ENCODE measurements around the gene HOMER2. TPM values are rescaled to one million over a fixed set of nuclear protein-coding genes. Genes with fewer than 3 reads are reported as not detected.

HOMER2 gene
- total RNA-seq, 1 experiment from 2014 or later = 20.4 TPM

DNA sequence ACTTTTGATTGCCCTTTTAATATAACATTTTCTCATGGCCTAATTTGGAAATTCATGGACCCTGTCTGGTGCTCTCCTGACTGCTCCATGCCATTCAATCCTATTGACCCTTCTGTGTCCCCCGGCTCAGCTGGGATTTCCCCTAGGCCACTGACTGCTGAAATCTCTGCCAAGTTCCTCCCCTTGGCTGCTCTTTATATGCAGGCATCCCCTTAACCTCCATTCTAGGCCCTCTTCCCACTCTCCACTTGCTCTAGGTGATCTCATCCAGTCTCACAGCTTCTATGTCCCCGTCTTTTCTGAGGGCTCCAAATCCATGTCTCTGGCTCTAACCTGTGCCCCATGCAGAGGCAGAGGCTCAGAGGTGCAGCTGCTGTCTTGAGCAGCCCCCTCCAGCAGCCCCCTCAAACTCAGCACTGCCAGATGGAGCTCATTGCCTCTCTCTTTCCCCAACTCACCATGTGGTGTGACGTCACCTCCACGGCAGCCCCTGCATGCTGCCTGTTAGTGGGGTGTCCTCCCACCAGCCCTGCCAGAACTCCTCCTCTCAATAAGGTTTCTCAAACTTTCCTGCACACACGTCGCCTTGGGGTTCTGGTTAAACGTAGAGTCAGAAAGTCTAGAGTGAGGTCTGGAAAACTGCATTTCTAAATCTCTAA lies 153.2 kb downstream of the HOMER2 start:
- no peak for DNase-seq (ENCODE audit: low read depth)

Other genes starting within 250 kb of the HOMER2 start
- 1.4 and 1.7 TPM in 2 replicates for gene AP3B2, start 242.8 kb downstream of the HOMER2 start, total RNA-seq (2014; rRNA removed; shearing (Covaris generic))
- gene FSD2, start 146.7 kb downstream of the HOMER2 start, total RNA-seq (2014; rRNA removed; shearing (Covaris generic)) = not detected in 2 replicates
- gene WHAMM, start 143.1 kb downstream of the HOMER2 start, total RNA-seq (2014; rRNA removed; shearing (Covaris generic)) = 2.8 and 3.6 TPM in 2 replicates
- gene RAMAC, start 33.5 kb upstream of the HOMER2 start, total RNA-seq (2014; rRNA removed; shearing (Covaris generic)) = 64.4 and 66.1 TPM in 2 replicates
- 20.2 and 32.9 TPM in 2 replicates for gene C15orf40, start 58.9 kb upstream of the HOMER2 start, total RNA-seq (2014; rRNA removed; shearing (Covaris generic))
- 92.4 and 95.2 TPM in 2 replicates for gene BTBD1, start 114.5 kb upstream of the HOMER2 start, total RNA-seq (2014; rRNA removed; shearing (Covaris generic))
- 0.10 TPM in 1 of 2 replicates, not detected in the other for gene TM6SF1, start 154.9 kb upstream of the HOMER2 start, total RNA-seq (2014; rRNA removed; shearing (Covaris generic))

Measured in RPMI7951 (cell line).